Measurements from ENCODE around the gene NELFB. TPM values are rescaled to one million over a fixed set of nuclear protein-coding genes. Genes with fewer than 3 reads are reported as not detected.

The NELFB gene
- total and polyA plus RNA-seq, 9 of the 15 experiments (the other 6 are each of a cell fraction or from before 2014, with no cell fraction given), result 0.24 to 84.0 (median 29.7) TPM

- Histone ChIP-seq H4K20me1 (replicated peaks; ENCODE audit: control insufficient read depth, insufficient read depth, low read length) (peaks cover 30% of the 10 kb centered on the region), H3K27ac (ENCODE audit: extremely low read depth, low read depth, low read length) (no peak overlapping the region), H2AFZ (ENCODE audit: low read depth, low read length) (no peak overlapping the region), H3K27me3 (ENCODE audit: control insufficient read depth in 2 of 2, insufficient read depth in 2 of 2, low read length in 2 of 2) (no peaks in the 10 kb centered on the region), H3K4me2 (ENCODE audit: insufficient read depth, low read length) (no peak overlapping the region), H3K9me1 (ENCODE audit: control insufficient read depth, insufficient read depth, low read length) (peaks cover 4% of the 10 kb centered on the region), H3K4me3 (no peak overlapping the region), H3K9me3 (replicated peaks; ENCODE audit: control insufficient read depth, insufficient read depth, low read depth, low read length) (no peaks in the 10 kb centered on the region), H3K36me3 (ENCODE audit: control insufficient read depth, insufficient read depth, low read length) (peaks cover 26% of the 10 kb centered on the region), H3K4me1 (replicated peaks in 1 of 2; ENCODE audit: control insufficient read depth in 2 of 2, insufficient read depth in 2 of 2, low read length in 2 of 2) (peaks cover 18 to 67% of the 10 kb centered on the region in 2 experiments; a peak in 4 of 5 replicates), H3K9ac (ENCODE audit: insufficient read depth in 1 of 2, low read depth in 2 of 2, low read length in 2 of 2) (peak overlapping the region in 1 of 2 experiments; percentile 83; a peak in 2 of 4 replicates), H3K79me2 (ENCODE audit: control insufficient read depth, insufficient read depth, low read length) (peaks cover 30% of the 10 kb centered on the region)
- ChIA-PET POLR2A (interaction anchor here (0.5 to 6.5 kb wide), 9 partner anchors 8 to 468 kb away, joined by 3 to 221 read pairs (median 3); partner anchors contain the start of genes NELFB and STPG3), CTCF (ENCODE audit: low intra/inter-chr PET ratio) (no interaction called here)
- ATAC-seq (no peak), DNase-seq (ENCODE audit: extremely low read depth in 1 of 4, low spot score in 3 of 4) (no peak), FAIRE-seq (no peak)
- 68% methylated on average over 20 of the region's 25 CpGs for WGBS (ENCODE audit: insufficient coverage, low coverage, missing lambda C conversion rate)
- intact Hi-C loops (cut with micrococcal nuclease) (loop anchor here (10.0 kb wide), 1 partner anchor 461 kb away; no protein-coding TSS in a partner anchor), in situ Hi-C loops (cut with MboI) (loop anchor here (25.0 kb wide), 1 partner anchor 458 kb away; the partner anchor contains the start of genes CCDC183 and TMEM141)
- no peak for TF ChIP-seq MTA2 (IDR thresholded peaks at IDR 0.05; ENCODE audit: low read depth)
- no peak for TF ChIP-seq PPARD (CRISPR knock-in tag; IDR thresholded peaks at IDR 0.05)
- TF ChIP-seq POU5F1 (IDR thresholded peaks at IDR 0.05; ENCODE audit: borderline replicate concordance, low read depth, low read length, partially characterized antibody), result no peak
- TF ChIP-seq STAT6 (CRISPR knock-in tag; IDR thresholded peaks at IDR 0.05), result no peak
- BruUV-seq (replicated peaks), result no TSS peak
Measured at GRCh38 chr9:137245450-137246421, 9.4 kb upstream of the NELFB start.
